H1 (cell line): Measurements from ENCODE around the gene UGGT1. TPM values are rescaled to one million over a fixed set of nuclear protein-coding genes. Genes with fewer than 3 reads are reported as not detected.

Experiments used
- CTCF ChIA-PET: fragments of 300-600 bp; sonication (Branson Sonifier 250); formaldehyde crosslinking; loops from one replicate; lab custom pipeline; 2021; ENCODE audit not compliant: partially characterized antibody; lab: Charles Lee
- POLR2A ChIA-PET: fragments of 300-600 bp; sonication (Branson Sonifier 250); formaldehyde crosslinking; loops from one replicate; lab custom pipeline; 2021; ENCODE audit warnings: inconsistent platforms; ENCODE audit not compliant: partially characterized antibody; lab: Charles Lee
- DNase-seq, 2 experiments: peaks; one replicate each; pipeline versions ENCODE4 v3.0.0 to v3.0.0-alpha.2; 2010 to 2022; ENCODE audit warnings: low spot score in 2 of 2, low read depth in 1 of 2, mixed read lengths in 1 of 2
- FAIRE-seq: peaks from 2 replicates; lab custom pipeline; 2011; peaks lifted over from hg19 to GRCh38; lab: Jason Lieb, UNC
- H2AFZ ChIP-seq: 2 replicates; pipeline ENCODE4 v1.8.1; 2012; ENCODE audit warnings: low read length, inconsistent platforms
- H2AK5ac ChIP-seq: 2 replicates; pipeline ENCODE4 v1.6.1; 2013; ENCODE audit warnings: low read depth, low read length
- H2BK120ac ChIP-seq: replicated peaks from 2 replicates; pipeline ENCODE3; 2013; ENCODE audit warnings: low read depth, low read length, inconsistent platforms
- H2BK12ac ChIP-seq: 2 replicates; pipeline ENCODE4 v1.6.1; 2013; ENCODE audit warnings: low read depth, low read length
- H2BK15ac ChIP-seq: 2 replicates; pipeline ENCODE4 v1.6.1; 2013; ENCODE audit warnings: low read length
- H2BK20ac ChIP-seq: 2 replicates; pipeline ENCODE4 v1.6.1; 2013; ENCODE audit warnings: low read length
- H2BK5ac ChIP-seq: 2 replicates; pipeline ENCODE4 v1.6.1; 2013; ENCODE audit warnings: low read depth, low read length
- H3K14ac ChIP-seq: 2 replicates; pipeline ENCODE4 v1.6.1; 2013; ENCODE audit warnings: inconsistent platforms; ENCODE audit not compliant: insufficient read length
- H3K18ac ChIP-seq: 2 replicates; pipeline ENCODE4 v1.6.1; 2013; ENCODE audit warnings: low read length; ENCODE audit errors: extremely low read depth
- H3K23ac ChIP-seq: 2 replicates; pipeline ENCODE4 v1.6.1; 2013; ENCODE audit warnings: inconsistent platforms; ENCODE audit not compliant: insufficient read length
- H3K23me2 ChIP-seq: 2 replicates; pipeline ENCODE4 v1.6.1; 2013; ENCODE audit warnings: low read depth, low read length
- H3K27ac ChIP-seq: 2 replicates; pipeline ENCODE4 v1.6.1; 2011; ENCODE audit warnings: low read depth, low read length, inconsistent platforms
- H3K27me3 ChIP-seq, 4 experiments: replicated peaks in 1 of 4; 1 replicate in 1 of 4; 2 replicates in 3 of 4; pipeline versions ENCODE4 v1.6.1 to v1.8.1; 2011 to 2013; ENCODE audit warnings: low read length in 3 of 4, mild to moderate bottlenecking in 3 of 4, inconsistent platforms in 2 of 4, mixed read lengths in 2 of 4, moderate library complexity in 1 of 4; ENCODE audit not compliant: control insufficient read depth in 3 of 4, insufficient read depth in 3 of 4; ENCODE audit errors: extremely low read depth in 1 of 4
- H3K36me3 ChIP-seq, 4 experiments: 2 replicates each; pipeline versions ENCODE4 v1.6.1 to v1.8.1; 2011 to 2013; ENCODE audit warnings: mild to moderate bottlenecking in 4 of 4, low read length in 3 of 4, moderate library complexity in 2 of 4, control low read depth in 1 of 4, inconsistent platforms in 1 of 4; ENCODE audit not compliant: insufficient read depth in 4 of 4, control insufficient read depth in 2 of 4
- H3K4ac ChIP-seq: replicated peaks from 2 replicates; pipeline ENCODE3; 2013; ENCODE audit warnings: low read length, low read depth, mixed read lengths, inconsistent platforms; ENCODE audit not compliant: insufficient read length
- H3K4me1 ChIP-seq, 4 experiments: replicated peaks in 1 of 4; 1 replicate in 1 of 4; 2 replicates in 3 of 4; pipeline versions ENCODE4 v1.6.1 to v1.8.1; 2011 to 2013; ENCODE audit warnings: low read length in 3 of 4, inconsistent platforms in 2 of 4, mixed read lengths in 1 of 4; ENCODE audit not compliant: insufficient read depth in 4 of 4, control insufficient read depth in 3 of 4
- H3K4me2 ChIP-seq, 2 experiments: 2 replicates each; pipeline versions ENCODE4 v1.6.1 to v1.8.1; 2011 to 2013; ENCODE audit warnings: low read depth in 2 of 2, low read length in 2 of 2, control low read depth in 1 of 2, inconsistent platforms in 1 of 2, mild to moderate bottlenecking in 1 of 2; ENCODE audit not compliant: insufficient read depth in 1 of 2
- H3K4me3 ChIP-seq, 4 experiments: fragments of 200-600, 300-600 bp in 1 of 4; sonication (generic), shearing (Covaris generic), sonication (Bioruptor Twin) in 1 of 4; 2 replicates each; pipeline versions ENCODE4 v1.5.1 to v1.8.1; 2011 to 2016; ENCODE audit warnings: low read length in 4 of 4, low read depth in 3 of 4, control low read depth in 2 of 4, inconsistent platforms in 2 of 4, mild to moderate bottlenecking in 2 of 4, mixed read lengths in 1 of 4, moderate library complexity in 1 of 4; ENCODE audit not compliant: insufficient read depth in 2 of 4; ENCODE audit errors: extremely low read depth in 1 of 4
- H3K56ac ChIP-seq: replicated peaks from 2 replicates; pipeline ENCODE3; 2013; ENCODE audit warnings: low read depth, mild to moderate bottlenecking, mixed read lengths, low read length, inconsistent platforms; ENCODE audit not compliant: insufficient read length
- H3K79me1 ChIP-seq: 2 replicates; pipeline ENCODE4 v1.6.1; 2013; ENCODE audit warnings: low read depth, low read length, control low read depth
- H3K79me2 ChIP-seq, 2 experiments: 2 replicates each; pipeline versions ENCODE4 v1.6.1 to v1.8.1; 2012 to 2013; ENCODE audit warnings: low read length in 2 of 2, mild to moderate bottlenecking in 2 of 2, inconsistent platforms in 1 of 2; ENCODE audit not compliant: insufficient read depth in 2 of 2, control insufficient read depth in 1 of 2
- H3K9ac ChIP-seq, 4 experiments: replicated peaks in 1 of 4; 1 replicate in 1 of 4; 2 replicates in 3 of 4; pipeline versions ENCODE4 v1.6.1 to v1.8.1; 2011 to 2013; ENCODE audit warnings: low read depth in 3 of 4, low read length in 3 of 4, control low read depth in 2 of 4, mild to moderate bottlenecking in 2 of 4, moderate library complexity in 2 of 4, inconsistent platforms in 1 of 4; ENCODE audit errors: extremely low read depth in 1 of 4
- H3K9me3 ChIP-seq, 2 experiments: 2 replicates each; pipeline versions ENCODE4 v1.6.1 to v1.8.1; 2012 to 2013; ENCODE audit warnings: mild to moderate bottlenecking in 2 of 2, moderate library complexity in 2 of 2, control low read depth in 1 of 2, inconsistent platforms in 1 of 2, low read depth in 1 of 2, low read length in 1 of 2, mixed read lengths in 1 of 2; ENCODE audit not compliant: insufficient read depth in 2 of 2
- H4K20me1 ChIP-seq, 2 experiments: replicated peaks in 1 of 2; 2 replicates each; pipeline versions ENCODE3 to v1.8.1; 2011 to 2013; ENCODE audit warnings: inconsistent platforms in 2 of 2, low read length in 2 of 2, mild to moderate bottlenecking in 1 of 2; ENCODE audit not compliant: insufficient read depth in 2 of 2, control insufficient read depth in 1 of 2
- H4K5ac ChIP-seq: 2 replicates; pipeline ENCODE4 v1.6.1; 2013; ENCODE audit warnings: low read length, low read depth, mixed read lengths, inconsistent platforms; ENCODE audit not compliant: insufficient read length
- H4K8ac ChIP-seq: 2 replicates; pipeline ENCODE4 v1.8.0; 2013; ENCODE audit warnings: mild to moderate bottlenecking, moderate library complexity, low read length, inconsistent platforms; ENCODE audit not compliant: insufficient read depth; ENCODE audit errors: extremely low read depth
- H4K91ac ChIP-seq: replicated peaks from 2 replicates; pipeline ENCODE3; 2013; ENCODE audit warnings: low read length, mixed read lengths, inconsistent platforms; ENCODE audit not compliant: insufficient read length
- CBX8 ChIP-seq: fragments of 300-800, 300-1000 bp; sonication (generic); IDR thresholded peaks from 2 replicates; pipeline ENCODE4 v1.7.1; 2016; ENCODE audit warnings: low read depth, low read length, borderline replicate concordance
- MAFK ChIP-seq: IDR thresholded peaks from 2 replicates; pipeline ENCODE4 v1.6.1; 2012; ENCODE audit warnings: low read depth, mild to moderate bottlenecking, improper control_type of control experiment, low read length
- MAX ChIP-seq: IDR thresholded peaks from 2 replicates; pipeline ENCODE4 v1.6.1; 2012; ENCODE audit warnings: inconsistent platforms
- NRF1 ChIP-seq: IDR thresholded peaks from 2 replicates; pipeline ENCODE4 v1.6.1; 2011; ENCODE audit warnings: mild to moderate bottlenecking, low read depth, low read length, improper control_type of control experiment
- RBBP5 ChIP-seq: IDR thresholded peaks from 2 replicates; pipeline ENCODE4 v1.7.1; 2012; ENCODE audit warnings: low read depth, mild to moderate bottlenecking, inconsistent platforms, low read length, moderate library complexity, borderline replicate concordance
- RNF2 ChIP-seq: fragments of 200-900, 300-1000 bp; sonication (generic); IDR thresholded peaks from 2 replicates; pipeline ENCODE4 v1.7.1; 2016; ENCODE audit warnings: borderline replicate concordance, low read depth, mild to moderate bottlenecking, antibody characterized with exemption, low read length; ENCODE audit not compliant: poor library complexity, severe bottlenecking; ENCODE audit errors: missing control alignments
- SP4 ChIP-seq: IDR thresholded peaks from 2 replicates; pipeline ENCODE4 v1.6.1; 2012; ENCODE audit warnings: low read length, inconsistent platforms
- whole genome bisulfite sequencing, 2 experiments: shearing (Covaris generic) in 1 of 2; methylation state at CpG; one replicate each; pipeline versions ENCODE4 v1.1.6 to v1.1.7; 2013 to 2015; ENCODE audit warnings: low lambda C conversion rate in 2 of 2, mixed read lengths in 2 of 2, inconsistent platforms in 1 of 2, low coverage in 1 of 2, missing lambda C conversion rate in 1 of 2; ENCODE audit not compliant: insufficient replicate concordance in 2 of 2, insufficient coverage in 1 of 2, insufficient read length in 1 of 2; ENCODE audit errors: extremely low coverage in 1 of 2, missing lambda C conversion rate in 1 of 2; 5-methylcytosine and 5-hydroxymethylcytosine counted together
- polyA plus RNA-seq, 7 experiments: library from polyadenylated mRNA; depleted of rRNA in 3 of 7; stranded (reverse) in 5 of 7; unstranded in 2 of 7; fragments of >200 nt in 5 of 7; fragments of 200-250 nt in 2 of 7; gene quantifications; 1 replicate in 5 of 7; 2 replicates in 1 of 7; 4 replicates in 1 of 7; pipeline versions ENCODE4 v1.2.1 to v1.2.3, GENCODE V29; 2011 to 2013; ENCODE audit warnings: missing spikeins in 2 of 7, mixed read lengths in 2 of 7
- total RNA-seq: library from RNA; stranded (reverse); fragmentation: NEBNext Ultra II Directional; extraction: Animal tissue kit (Norgen Biotek cat#: 25700); gene quantifications from 2 replicates; pipeline ENCODE4 v1.2.1, GENCODE V29; 2021

The UGGT1 gene
- total and polyA plus RNA-seq, 2 of the 8 experiments (the other 6 are each of a cell fraction or from before 2014, with no cell fraction given) = 14.9 to 57.3 TPM

- H3K36me3 ChIP-seq = peaks cover 12 to 43% (median 22%) of the 10 kb centered on the region in 4 experiments
- H3K4me1 ChIP-seq = no peaks in the 10 kb centered on the region
- TF ChIP-seq MAFK (no peak), NRF1 (no peak), SP4 (no peak), RBBP5 (no peak), RNF2 (no peak), MAX (no peak), CBX8 (no peak)
- H2BK20ac ChIP-seq = no peak overlapping the region
- no peak overlapping the region for H2AFZ ChIP-seq
- H2BK12ac ChIP-seq = no peak overlapping the region
- no peaks in the 10 kb centered on the region for H3K23me2 ChIP-seq
- 90% methylated on average over 3 of the region's 3 CpGs; no CpG with 5 or more reads in 1 of the 2 experiments for WGBS, 2 experiments
- H3K4ac ChIP-seq = no peak overlapping the region
- H3K79me2 ChIP-seq = no peaks in the 10 kb centered on the region
- H2BK5ac ChIP-seq = no peak overlapping the region
- H3K14ac ChIP-seq = no peak overlapping the region
- H4K20me1 ChIP-seq = peaks cover 0 to 2% of the 10 kb centered on the region in 2 experiments
- no peak overlapping the region for H4K91ac ChIP-seq
- no peak overlapping the region for H2AK5ac ChIP-seq
- no peak overlapping the region for H2BK120ac ChIP-seq
- no peak overlapping the region for H3K4me3 ChIP-seq
- H3K27me3 ChIP-seq = no peaks in the 10 kb centered on the region
- no peak overlapping the region for H2BK15ac ChIP-seq
- H3K56ac ChIP-seq = no peak overlapping the region
- H3K79me1 ChIP-seq = no peaks in the 10 kb centered on the region
- H3K18ac ChIP-seq = no peak overlapping the region
- no peak for DNase-seq
- no peak overlapping the region for H4K8ac ChIP-seq
- H3K9me3 ChIP-seq = no peaks in the 10 kb centered on the region
- no peak overlapping the region for H4K5ac ChIP-seq
- no peak for FAIRE-seq
- ChIA-PET POLR2A (no interaction called here), CTCF (interaction anchor here (1.4 kb wide), 1 partner anchor 12 kb away, joined by 3 read pairs; no protein-coding TSS in a partner anchor)
- no peak overlapping the region for H3K27ac ChIP-seq
- H3K9ac ChIP-seq = no peak overlapping the region
- H3K23ac ChIP-seq = no peak overlapping the region
- no peak overlapping the region for H3K4me2 ChIP-seq
Observed at GRCh38 chr2:128156812-128157211, 65.8 kb downstream of the UGGT1 start.
